HepG2 (cell line): ENCODE data around the gene SEPTIN5. TPM values are rescaled to one million over a fixed set of nuclear protein-coding genes. Genes with fewer than 3 reads are reported as not detected.

ENCODE experiments used
- ETV6 ChIP-seq: sonication (generic); formaldehyde crosslinking; conservative IDR thresholded peaks from 2 replicates; pipeline ENCODE4 v1.4.0; 2020; ENCODE audit warnings: missing genetic modification reagents
- GATAD2A ChIP-seq: IDR thresholded peaks from 2 replicates; pipeline ENCODE4 v1.6.1; 2016
- KMT2B ChIP-seq: IDR thresholded peaks from 2 replicates; pipeline ENCODE4 v1.6.1; 2016; ENCODE audit warnings: missing genetic modification reagents, missing compliant biosample characterization
- PCBP2 ChIP-seq: fragments of 200-400 bp; formaldehyde crosslinking; optimal IDR thresholded peaks from 2 replicates; pipeline ENCODE3; 2018; ENCODE audit warnings: low read length, low read depth; ENCODE audit not compliant: poor library complexity, severe bottlenecking
- SOX13 ChIP-seq, 3 experiments: fragments of 450-650 bp in 1 of 3; sonication (generic) in 1 of 3; formaldehyde crosslinking in 1 of 3; IDR thresholded peaks in 2 of 3; conservative IDR thresholded peaks in 1 of 3; 2 replicates each; pipeline versions ENCODE4 v1.5.0 to v1.6.1; 2016 to 2020; ENCODE audit warnings: antibody characterized with exemption in 1 of 3, mild to moderate bottlenecking in 1 of 3, missing compliant biosample characterization in 1 of 3, missing genetic modification reagents in 1 of 3, moderate library complexity in 1 of 3
- STAG1 ChIP-seq: sonication (generic); formaldehyde crosslinking; IDR thresholded peaks from 2 replicates; pipeline ENCODE4 v1.4.0; 2020; ENCODE audit warnings: missing genetic modification reagents
- TGIF2 ChIP-seq: IDR thresholded peaks from 2 replicates; pipeline ENCODE4 v1.6.1; 2016; ENCODE audit warnings: control low read depth, missing compliant biosample characterization
- ZNF124 ChIP-seq: sonication (generic); formaldehyde crosslinking; IDR thresholded peaks from 2 replicates; pipeline ENCODE4 v1.4.0; 2020; ENCODE audit warnings: missing genetic modification reagents
- ZNF263 ChIP-seq: sonication (generic); formaldehyde crosslinking; IDR thresholded peaks from 2 replicates; pipeline ENCODE4 v1.4.0; 2020; ENCODE audit warnings: missing genetic modification reagents
- ZNF337 ChIP-seq: sonication (generic); formaldehyde crosslinking; IDR thresholded peaks from 2 replicates; pipeline ENCODE4 v1.5.1; 2020; ENCODE audit warnings: missing genetic modification reagents, low read depth, mild to moderate bottlenecking, borderline replicate concordance
- ZNF33B ChIP-seq: sonication (generic); formaldehyde crosslinking; IDR thresholded peaks from 2 replicates; pipeline ENCODE4 v1.5.1; 2020; ENCODE audit warnings: mild to moderate bottlenecking, missing genetic modification reagents
- ZNF501 ChIP-seq: sonication (generic); formaldehyde crosslinking; IDR thresholded peaks from 2 replicates; pipeline ENCODE4 v1.5.1; 2020; ENCODE audit warnings: mild to moderate bottlenecking, moderate library complexity, missing genetic modification reagents
- ZNF644 ChIP-seq: IDR thresholded peaks from 2 replicates; pipeline ENCODE4 v1.6.1; 2016; ENCODE audit warnings: low read depth
- polyA plus RNA-seq, 8 experiments: library from polyadenylated mRNA; depleted of rRNA in 3 of 8; stranded (reverse) in 7 of 8; unstranded in 1 of 8; fragments of >200 nt; fragmentation: Illumina TruSeq in 4 of 8; extraction: Trizol in 4 of 8; gene quantifications; 2 replicates each; pipeline versions ENCODE4 v1.2.1 to v1.2.3, GENCODE V29; 2011 to 2016; ENCODE audit warnings: low read depth in 4 of 8, missing spikeins in 1 of 8, mixed read lengths in 1 of 8; ENCODE audit not compliant: insufficient read depth in 1 of 8
- total RNA-seq, 5 experiments: library from RNA; depleted of rRNA; stranded (reverse); fragments of >200 nt; fragmentation: Illumina TruSeq; extraction: Trizol; gene quantifications; 2 replicates each; pipeline ENCODE4 v1.2.3, GENCODE V29; 2016; ENCODE audit warnings: low read depth in 1 of 5
- TF ChIP-seq, protein P1 (sequence below): sonication (generic); formaldehyde crosslinking; IDR thresholded peaks from 2 replicates; pipeline ENCODE4 v1.4.0; 2020; ENCODE audit warnings: missing genetic modification reagents
- TF ChIP-seq, protein P2 (sequence below): fragments of 450-650 bp; IDR thresholded peaks from 2 replicates; pipeline ENCODE4 v1.6.1; 2016
- TF ChIP-seq, protein P3 (sequence below): sonication (generic); formaldehyde crosslinking; IDR thresholded peaks from 2 replicates; pipeline ENCODE4 v1.4.0; 2020; ENCODE audit warnings: missing genetic modification reagents
- TF ChIP-seq, protein P4 (sequence below): sonication (generic); formaldehyde crosslinking; IDR thresholded peaks from 2 replicates; pipeline ENCODE4 v1.4.0; 2020; ENCODE audit warnings: missing genetic modification reagents, borderline replicate concordance

Gene SEPTIN5
- total and polyA plus RNA-seq, 2 of the 13 experiments (the other 11 are each of a cell fraction or from before 2014, with no cell fraction given): 0.33 TPM; not detected in 1

DNA sequence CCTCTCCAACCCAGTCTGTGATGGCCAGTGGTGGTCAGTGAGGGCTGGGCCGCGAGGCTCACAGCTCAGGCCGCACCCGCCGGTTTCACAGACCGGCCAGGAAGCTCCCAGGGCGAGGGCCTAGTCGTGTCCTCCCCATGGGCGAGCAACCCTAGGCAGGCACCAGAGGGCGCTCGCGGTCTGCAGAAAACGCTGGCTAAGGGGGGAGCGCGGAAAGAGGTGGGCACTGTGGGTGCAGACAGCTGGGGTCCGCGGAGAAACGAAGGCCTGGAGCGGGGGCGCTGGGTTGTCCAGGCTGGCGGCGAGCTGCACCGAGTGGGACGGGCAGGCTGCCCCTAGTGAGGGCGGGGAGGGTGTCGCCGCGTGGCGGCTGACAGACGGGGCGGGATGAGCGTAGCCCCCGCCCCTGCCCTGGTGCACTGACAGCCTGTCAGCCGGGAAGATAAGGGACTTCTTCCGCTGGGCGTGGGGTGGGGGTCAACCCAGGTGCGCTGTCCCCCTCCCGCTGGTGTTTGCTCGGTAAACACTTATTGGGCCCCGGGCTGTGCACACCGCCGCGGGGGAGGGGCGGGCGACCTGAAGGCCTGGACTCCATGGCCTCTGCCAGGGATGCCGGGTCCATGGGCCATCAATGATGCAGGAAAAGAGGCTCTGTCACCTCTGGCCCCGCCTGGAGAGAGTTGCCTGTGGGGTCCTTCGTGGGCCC is 16.5 kb downstream of the SEPTIN5 start (continued):
- TF ChIP-seq, protein P1, sequence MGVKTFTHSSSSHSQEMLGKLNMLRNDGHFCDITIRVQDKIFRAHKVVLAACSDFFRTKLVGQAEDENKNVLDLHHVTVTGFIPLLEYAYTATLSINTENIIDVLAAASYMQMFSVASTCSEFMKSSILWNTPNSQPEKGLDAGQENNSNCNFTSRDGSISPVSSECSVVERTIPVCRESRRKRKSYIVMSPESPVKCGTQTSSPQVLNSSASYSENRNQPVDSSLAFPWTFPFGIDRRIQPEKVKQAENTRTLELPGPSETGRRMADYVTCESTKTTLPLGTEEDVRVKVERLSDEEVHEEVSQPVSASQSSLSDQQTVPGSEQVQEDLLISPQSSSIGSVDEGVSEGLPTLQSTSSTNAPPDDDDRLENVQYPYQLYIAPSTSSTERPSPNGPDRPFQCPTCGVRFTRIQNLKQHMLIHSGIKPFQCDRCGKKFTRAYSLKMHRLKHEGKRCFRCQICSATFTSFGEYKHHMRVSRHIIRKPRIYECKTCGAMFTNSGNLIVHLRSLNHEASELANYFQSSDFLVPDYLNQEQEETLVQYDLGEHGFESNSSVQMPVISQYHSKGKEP (CRISPR knock-in tag): no peak; the same call in 1 of the 2 replicates
- peak; percentile 63; the same call in 1 of the 2 replicates for TF ChIP-seq TGIF2 (CRISPR knock-in tag)
- TF ChIP-seq ZNF501 (CRISPR knock-in tag): peak; percentile 87
- TF ChIP-seq, protein P2, sequence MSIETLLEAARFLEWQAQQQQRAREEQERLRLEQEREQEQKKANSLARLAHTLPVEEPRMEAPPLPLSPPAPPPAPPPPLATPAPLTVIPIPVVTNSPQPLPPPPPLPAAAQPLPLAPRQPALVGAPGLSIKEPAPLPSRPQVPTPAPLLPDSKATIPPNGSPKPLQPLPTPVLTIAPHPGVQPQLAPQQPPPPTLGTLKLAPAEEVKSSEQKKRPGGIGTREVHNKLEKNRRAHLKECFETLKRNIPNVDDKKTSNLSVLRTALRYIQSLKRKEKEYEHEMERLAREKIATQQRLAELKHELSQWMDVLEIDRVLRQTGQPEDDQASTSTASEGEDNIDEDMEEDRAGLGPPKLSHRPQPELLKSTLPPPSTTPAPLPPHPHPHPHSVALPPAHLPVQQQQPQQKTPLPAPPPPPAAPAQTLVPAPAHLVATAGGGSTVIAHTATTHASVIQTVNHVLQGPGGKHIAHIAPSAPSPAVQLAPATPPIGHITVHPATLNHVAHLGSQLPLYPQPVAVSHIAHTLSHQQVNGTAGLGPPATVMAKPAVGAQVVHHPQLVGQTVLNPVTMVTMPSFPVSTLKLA: peak; percentile 4; the same call in 1 of the 2 replicates
- TF ChIP-seq, protein P3, sequence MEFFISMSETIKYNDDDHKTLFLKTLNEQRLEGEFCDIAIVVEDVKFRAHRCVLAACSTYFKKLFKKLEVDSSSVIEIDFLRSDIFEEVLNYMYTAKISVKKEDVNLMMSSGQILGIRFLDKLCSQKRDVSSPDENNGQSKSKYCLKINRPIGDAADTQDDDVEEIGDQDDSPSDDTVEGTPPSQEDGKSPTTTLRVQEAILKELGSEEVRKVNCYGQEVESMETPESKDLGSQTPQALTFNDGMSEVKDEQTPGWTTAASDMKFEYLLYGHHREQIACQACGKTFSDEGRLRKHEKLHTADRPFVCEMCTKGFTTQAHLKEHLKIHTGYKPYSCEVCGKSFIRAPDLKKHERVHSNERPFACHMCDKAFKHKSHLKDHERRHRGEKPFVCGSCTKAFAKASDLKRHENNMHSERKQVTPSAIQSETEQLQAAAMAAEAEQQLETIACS: no peak
- peak; percentile 65; the same call in 1 of the 2 replicates for TF ChIP-seq GATAD2A (CRISPR knock-in tag)
- TF ChIP-seq KMT2B (CRISPR knock-in tag): peak; percentile 48
- TF ChIP-seq ZNF124: 0 out of 2 replicates have a peak, but pooled peaks have one; percentile 48
- peak; percentile 93 for TF ChIP-seq ZNF33B (CRISPR knock-in tag)
- TF ChIP-seq ZNF263 (CRISPR knock-in tag): peak; percentile 54
- peak; percentile 98 for TF ChIP-seq STAG1 (CRISPR knock-in tag)
- TF ChIP-seq ETV6 (CRISPR knock-in tag): no peak; the same call in 1 of the 2 replicates
- TF ChIP-seq PCBP2: no peak
- TF ChIP-seq ZNF644: no peak
- TF ChIP-seq SOX13 (IDR thresholded peaks at IDR 0.05): 0 out of 2 replicates have a peak, but pooled peaks have one; percentile 35
- TF ChIP-seq SOX13 (CRISPR knock-in tag; conservative IDR thresholded peaks at IDR 0.05 in 1 of 2, IDR thresholded peaks at IDR 0.05 in 1 of 2): peak in 1 of 2 experiments; percentile 55; a peak in 2 of 4 replicates
- TF ChIP-seq, protein P4, sequence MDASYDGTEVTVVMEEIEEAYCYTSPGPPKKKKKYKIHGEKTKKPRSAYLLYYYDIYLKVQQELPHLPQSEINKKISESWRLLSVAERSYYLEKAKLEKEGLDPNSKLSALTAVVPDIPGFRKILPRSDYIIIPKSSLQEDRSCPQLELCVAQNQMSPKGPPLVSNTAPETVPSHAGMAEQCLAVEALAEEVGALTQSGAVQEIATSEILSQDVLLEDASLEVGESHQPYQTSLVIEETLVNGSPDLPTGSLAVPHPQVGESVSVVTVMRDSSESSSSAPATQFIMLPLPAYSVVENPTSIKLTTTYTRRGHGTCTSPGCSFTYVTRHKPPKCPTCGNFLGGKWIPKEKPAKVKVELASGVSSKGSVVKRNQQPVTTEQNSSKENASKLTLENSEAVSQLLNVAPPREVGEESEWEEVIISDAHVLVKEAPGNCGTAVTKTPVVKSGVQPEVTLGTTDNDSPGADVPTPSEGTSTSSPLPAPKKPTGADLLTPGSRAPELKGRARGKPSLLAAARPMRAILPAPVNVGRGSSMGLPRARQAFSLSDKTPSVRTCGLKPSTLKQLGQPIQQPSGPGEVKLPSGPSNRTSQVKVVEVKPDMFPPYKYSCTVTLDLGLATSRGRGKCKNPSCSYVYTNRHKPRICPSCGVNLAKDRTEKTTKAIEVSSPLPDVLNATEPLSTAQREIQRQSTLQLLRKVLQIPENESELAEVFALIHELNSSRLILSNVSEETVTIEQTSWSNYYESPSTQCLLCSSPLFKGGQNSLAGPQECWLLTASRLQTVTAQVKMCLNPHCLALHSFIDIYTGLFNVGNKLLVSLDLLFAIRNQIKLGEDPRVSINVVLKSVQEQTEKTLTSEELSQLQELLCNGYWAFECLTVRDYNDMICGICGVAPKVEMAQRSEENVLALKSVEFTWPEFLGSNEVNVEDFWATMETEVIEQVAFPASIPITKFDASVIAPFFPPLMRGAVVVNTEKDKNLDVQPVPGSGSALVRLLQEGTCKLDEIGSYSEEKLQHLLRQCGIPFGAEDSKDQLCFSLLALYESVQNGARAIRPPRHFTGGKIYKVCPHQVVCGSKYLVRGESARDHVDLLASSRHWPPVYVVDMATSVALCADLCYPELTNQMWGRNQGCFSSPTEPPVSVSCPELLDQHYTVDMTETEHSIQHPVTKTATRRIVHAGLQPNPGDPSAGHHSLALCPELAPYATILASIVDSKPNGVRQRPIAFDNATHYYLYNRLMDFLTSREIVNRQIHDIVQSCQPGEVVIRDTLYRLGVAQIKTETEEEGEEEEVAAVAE: 0 out of 2 replicates have a peak, but pooled peaks have one; percentile 15
- no peak for TF ChIP-seq ZNF337 (CRISPR knock-in tag)
